ENCODE data around the gene PVRIG.
"Not testable (repeated sequence)": the region's sequence is repeated elsewhere in the genome, so short reads cannot be mapped to it uniquely, and the experiment has no call there.

The PVRIG gene

GRCh38 chr7:100219801-100220585 is at the start of gene PVRIG:
PVRIG (plus strand) TSS chr7:100219949; CDS start chr7:100219971, 22 bp downstream.
- DNase-seq = peak in 2 of 4 experiments; percentile 33 to 49

DNA sequence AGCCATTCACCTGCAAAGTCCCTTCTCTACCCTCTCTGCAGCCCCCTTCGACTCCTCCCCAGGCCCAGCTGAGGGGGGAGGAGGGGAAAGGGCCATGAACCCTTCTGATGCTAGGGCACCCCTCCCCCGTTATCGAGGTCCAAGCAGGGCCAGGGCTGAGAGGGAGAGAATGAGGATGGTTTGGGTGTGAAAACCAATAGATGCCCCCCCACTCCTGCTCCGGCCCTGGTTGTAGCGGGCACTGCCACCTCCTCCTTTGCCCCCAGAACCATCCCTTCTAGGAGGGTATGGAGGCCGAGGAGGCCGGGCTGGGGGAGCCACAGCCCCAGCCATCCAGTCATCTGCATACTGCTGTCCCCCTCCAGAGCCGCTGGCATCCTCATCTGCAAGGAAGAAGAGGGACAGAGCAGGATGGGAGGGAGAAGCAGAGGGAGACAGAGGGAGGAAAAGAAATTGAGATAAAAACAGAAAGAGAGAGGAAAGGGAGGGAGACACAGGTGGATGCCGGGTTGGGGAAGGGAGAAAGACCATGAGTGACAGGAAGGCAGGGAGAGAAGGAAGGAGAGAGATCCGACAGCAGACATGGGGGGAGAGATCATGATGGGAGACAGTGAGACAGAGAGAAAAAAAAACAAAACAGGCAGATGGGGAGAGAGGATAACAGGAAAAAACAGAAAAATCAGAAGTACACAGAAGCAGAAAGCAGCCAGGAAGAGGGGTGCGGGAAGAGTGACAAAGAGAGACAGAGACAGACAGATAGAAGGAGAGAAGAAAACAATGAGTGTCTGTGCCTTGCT is 49.5 kb upstream of the PVRIG start:
- no peak for DNase-seq

- no peak for DNase-seq
Observed at GRCh38 chr7:100171087-100171681, 48.6 kb upstream of the PVRIG start.

DNA sequence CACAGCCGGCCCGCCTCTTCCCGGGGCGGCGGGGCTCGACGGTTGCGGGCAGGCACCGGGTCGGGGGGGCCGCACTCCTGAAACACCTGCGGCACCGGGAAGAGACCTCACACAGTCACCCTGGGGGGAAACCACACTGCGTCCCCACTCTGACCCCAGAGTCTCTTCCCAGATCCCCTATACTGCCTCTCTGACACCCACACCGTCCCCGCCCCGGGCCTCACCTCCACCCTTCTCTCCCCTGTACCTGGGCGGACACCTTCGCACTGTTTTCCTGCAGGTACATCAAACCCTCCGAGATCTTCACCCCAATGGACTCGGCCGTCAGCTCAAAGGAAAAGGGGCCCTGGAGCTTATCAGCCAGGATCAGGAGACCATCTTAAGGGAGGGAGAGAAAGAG is 47.9 kb upstream of the PVRIG start:
- no peak for DNase-seq

DNA sequence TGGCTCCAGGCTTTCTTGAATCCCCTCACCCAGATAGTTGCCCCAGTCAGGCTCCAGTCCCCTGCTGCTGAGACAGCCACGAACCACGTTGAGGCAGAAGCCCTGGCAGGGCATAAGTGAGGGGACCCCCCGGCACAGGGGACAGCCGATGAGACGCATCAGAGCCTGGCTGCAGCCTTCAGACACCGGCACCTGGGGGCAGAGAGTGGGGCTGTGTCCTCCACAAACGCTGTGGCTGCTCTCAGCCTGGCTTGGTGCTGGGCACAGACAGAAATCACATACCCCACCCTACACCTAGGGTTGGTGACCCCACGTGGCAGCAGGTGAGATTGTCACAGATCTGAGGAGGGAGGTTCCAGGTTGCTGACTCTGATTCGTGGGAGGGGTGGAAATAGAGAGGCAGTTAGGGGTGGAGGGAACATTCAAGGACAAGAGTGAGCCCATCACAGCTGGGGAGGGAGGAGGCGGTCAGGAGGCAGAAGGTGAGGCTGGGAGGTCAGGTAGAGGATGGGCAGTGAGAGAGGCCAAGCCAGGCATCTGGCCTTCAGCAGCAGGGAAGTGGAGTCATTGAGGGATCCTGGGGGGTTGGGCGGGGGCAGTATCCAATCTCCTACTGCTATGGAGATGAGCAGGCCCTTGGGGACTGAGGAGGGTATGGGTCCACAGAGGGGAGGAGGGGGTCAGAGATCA is 45.8 kb upstream of the PVRIG start:
- no peak for DNase-seq

GRCh38 chr7:100174582-100174981 is 45.2 kb upstream of the PVRIG start:
- no peak for DNase-seq

DNA sequence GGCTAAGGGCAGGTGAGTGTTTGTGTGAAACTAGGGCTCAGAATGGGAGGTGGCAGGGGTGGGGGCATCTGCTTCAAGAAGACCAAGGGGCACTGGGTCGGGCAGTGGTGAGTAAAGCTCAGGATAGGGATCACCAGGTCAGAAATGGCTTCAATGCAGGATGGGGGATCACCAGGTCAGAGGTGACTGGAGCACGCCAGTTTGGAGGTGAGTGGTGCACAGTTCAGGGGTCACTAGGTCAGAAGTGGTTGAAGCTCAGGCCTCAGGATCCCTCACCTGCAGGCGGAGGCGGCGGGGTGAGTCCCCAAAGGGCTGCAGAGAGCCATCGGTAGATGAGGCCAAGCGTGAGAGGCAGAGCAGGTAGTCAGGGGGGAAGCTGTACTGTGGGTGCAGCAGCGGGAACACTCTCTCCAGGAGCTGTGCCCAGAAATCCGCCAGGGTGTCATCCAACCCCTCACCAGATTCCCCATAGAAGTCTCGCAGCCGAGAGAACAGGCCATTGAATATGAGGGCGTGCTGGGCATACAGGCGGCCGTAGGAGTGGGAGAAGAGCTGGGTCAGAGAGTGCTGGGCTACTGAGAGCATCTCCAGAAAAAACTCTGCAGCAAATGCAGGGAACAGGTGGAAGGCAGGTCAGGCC is 44.3 kb upstream of the PVRIG start:
- DNase-seq = no peak

DNA sequence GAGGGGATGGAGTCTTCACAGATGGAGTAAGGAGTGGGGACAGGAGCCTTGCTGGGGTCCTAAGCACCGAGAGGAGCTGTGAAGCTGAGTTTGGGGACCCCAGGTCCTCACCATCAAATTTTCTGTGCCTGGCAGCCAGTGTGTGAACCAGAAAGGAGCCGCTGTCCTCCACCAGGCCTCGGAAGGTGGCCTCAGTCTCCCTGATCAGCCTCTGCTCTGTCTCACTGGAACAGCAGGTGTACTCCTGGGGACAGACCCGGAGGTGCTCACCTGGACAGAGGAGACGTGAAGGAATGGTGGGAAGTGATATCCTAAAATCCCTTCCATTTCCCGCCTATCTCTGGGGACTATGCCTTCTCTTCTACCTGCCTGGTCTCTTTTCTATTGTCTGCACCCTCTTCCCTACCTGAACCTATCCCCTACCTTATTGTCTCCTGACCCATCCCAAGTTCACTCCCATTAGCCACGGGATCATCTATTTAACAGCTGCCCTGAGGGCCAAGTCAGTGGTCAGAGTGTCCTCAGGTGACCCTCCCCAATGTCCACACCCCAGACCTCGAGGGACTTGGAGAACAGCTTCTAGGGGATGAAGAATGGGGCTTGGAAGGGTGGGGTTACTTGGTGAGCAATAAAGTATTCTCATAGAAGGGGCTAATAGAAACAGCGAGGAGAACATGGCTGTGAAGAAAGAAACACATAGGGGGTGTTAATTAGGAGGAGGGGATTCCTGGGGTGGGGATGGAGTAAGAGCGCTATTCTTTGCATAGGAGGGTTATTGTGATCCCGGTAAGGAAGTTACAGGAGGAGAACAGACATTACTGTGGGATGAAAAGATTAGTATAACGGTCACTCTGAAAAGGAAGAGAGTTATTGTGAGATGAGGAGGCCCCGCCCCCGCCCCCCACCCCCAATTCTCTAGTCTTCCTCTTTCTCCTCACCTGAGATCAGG is 43.4 kb upstream of the PVRIG start:
- no peak for DNase-seq

DNA sequence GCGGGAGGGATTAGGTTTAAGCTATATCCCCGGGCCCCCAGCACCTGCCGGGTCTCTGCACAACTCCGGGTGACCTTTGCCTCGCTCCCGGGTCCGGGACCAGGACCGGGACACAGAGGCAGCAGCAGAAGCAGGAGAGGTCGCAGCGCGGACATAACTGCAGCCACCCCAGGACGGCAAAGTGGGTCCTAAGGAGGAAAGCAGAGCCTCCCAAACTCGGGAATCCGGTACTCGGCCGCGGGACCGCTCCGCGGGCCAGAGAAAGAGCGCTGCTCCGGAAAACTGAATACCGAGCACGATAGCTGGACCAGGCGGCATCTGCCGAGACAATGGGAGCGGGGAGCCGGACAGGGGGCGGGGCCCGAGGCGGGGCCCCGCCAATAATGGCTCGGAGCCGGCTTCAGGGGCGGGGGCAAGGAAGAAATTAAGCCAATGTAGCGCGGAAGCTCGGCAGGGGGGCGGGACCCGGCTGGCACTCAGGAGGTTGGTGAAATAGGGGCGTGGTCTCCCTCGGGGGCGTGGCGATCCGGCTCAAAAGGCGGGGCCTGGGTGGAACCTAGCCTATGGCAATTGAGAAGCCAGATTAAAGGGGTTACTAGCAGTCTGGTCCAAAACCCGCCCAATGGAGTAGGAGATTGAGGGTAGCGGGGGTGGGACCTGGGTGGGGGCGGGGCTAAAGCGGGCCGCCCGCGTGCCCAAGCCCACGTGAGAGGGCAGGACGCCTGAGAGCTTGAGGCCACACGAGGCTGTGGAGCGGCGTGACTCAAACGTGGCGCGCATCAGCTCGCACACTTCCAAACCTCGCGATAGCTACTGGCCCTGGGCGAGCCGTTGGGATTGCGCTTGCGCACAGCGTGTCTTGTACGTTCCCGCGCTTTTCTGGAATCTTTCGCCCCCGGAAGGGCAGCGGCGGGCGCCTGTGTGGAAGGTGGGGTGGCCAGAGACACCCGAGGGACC is 42.4 kb upstream of the PVRIG start, which contains the start of the genes GPC2 and STAG3:
GPC2 (minus strand) TSS at position 337 of the 957 bp plus-strand sequence; CDS start at position 155, 182 bp downstream.
STAG3 (plus strand) TSS at position 874 of the 957 bp plus-strand sequence. CDS start 2,639 bp downstream, outside the sequence.
- DNase-seq = peak; percentile 90 to 96 (median 94)

GRCh38 chr7:100180084-100180483 is 39.7 kb upstream of the PVRIG start:
- DNase-seq = not testable (repeated sequence)

DNA sequence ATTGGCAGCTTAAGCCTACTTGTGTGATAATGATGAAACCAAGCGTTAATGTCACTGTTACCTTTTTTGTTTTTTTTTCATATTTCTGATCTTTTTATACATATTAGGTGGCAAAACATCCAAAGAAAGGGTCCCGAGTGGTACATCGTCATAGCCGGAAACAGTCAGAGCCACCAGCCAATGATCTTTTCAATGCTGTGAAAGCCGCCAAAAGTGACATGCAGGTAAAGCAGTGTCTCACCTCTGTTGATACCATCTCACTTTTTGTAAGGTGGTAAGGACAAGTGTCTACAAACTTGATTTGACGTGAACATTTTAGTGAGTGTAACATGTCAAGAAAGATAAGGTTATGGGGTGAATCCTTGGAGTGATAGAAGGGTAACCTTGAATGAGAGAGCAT is 37.1 kb upstream of the PVRIG start:
- DNase-seq = not testable (repeated sequence)

DNA sequence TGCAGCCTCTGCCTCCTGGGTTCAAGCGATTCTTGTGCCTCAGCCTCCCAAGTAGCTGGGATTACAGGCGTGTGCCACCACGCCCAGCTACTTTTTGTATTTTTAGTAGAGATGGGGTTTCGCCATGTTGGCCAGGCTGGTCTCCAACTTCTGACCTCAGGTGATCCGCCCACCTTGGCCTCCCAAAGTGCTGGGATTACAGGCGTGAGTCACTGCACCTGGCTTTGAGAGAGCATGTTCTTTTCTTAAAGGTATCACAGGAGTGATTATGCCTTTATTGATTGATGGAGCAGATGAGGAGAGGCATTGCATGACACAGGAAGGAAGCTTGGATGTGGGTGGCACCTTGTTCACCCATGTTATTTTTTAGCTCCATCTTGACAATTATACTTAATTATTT is 36.7 kb upstream of the PVRIG start:
- not testable (repeated sequence) for DNase-seq

GRCh38 chr7:100185726-100186125 is 34.0 kb upstream of the PVRIG start:
- DNase-seq = no peak

DNA sequence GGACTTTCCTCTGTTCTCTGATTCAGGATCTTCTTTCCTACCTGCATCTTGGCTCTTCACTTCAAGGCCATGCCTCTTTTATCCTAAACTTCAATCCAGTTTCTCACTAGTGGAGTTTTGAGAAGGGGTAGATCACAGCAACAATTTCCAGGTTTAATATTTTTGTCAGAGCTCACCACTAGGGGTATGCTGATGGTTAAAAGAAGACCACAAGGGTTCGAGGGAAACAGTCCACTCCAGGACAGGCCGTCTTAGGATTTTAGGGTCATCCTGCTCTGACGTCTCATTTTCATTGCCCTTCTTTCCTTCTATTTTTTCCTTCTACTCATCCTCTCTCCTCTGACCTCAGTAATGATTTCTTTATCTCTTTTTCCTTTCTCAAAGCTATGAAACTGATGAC is 30.7 kb upstream of the PVRIG start:
- DNase-seq = no peak

DNA sequence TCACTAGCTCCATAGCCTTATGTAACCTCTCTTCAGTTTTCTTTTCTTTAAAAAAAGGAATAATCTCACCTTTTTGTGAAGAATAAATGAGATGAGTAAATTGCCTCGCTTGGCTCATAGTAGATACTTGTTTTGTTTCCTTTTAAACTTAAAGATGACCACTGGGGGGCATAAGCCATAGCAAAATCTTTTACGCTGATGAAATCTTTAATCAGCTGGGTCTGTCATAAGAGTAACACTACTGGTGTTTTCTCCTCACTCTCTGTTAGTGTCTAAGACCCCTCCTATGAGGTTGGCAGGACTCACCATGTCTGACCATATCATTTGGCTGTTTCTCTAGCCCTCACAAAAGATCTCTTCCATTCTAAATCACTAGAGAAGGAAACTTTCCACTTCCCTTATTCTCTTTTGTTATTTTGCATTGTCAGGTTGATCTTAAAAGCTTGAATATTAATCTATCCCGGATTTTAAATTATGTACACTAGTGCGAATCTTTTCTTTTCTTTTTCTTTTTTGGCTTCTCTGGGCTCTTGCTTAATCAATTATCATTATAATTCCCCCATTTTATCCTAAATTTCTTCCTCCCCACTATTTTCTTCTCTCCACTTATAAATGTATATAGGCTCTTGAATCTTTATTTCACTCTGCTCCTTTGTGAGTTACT is 29.6 kb upstream of the PVRIG start:
- no peak for DNase-seq

GRCh38 chr7:100191775-100192174 is 28.0 kb upstream of the PVRIG start:
- DNase-seq = no peak

- not testable (repeated sequence) for DNase-seq
Observed at GRCh38 chr7:100192281-100192862, 27.4 kb upstream of the PVRIG start.

GRCh38 chr7:100192969-100193368 is 26.8 kb upstream of the PVRIG start:
- DNase-seq = no peak

- no peak for DNase-seq
Observed at GRCh38 chr7:100195222-100195621, 24.5 kb upstream of the PVRIG start.

Data from activated naive CD4-positive, alpha-beta T cell (primary cell).